Astrocyte (in vitro differentiated cells and primary cell): Measurements from ENCODE around the gene HDC.

ENCODE experiments used
- CTCF ChIP-seq: IDR thresholded peaks from 2 replicates; pipeline ENCODE4 v1.5.1; 2011; ENCODE audit warnings: low read depth, mild to moderate bottlenecking, inconsistent platforms, low read length, moderate library complexity; ENCODE audit not compliant: insufficient read depth
- EZH2 ChIP-seq: IDR thresholded peaks from 2 replicates; pipeline ENCODE4 v1.6.1; 2012; ENCODE audit warnings: mild to moderate bottlenecking, low read length, inconsistent platforms; ENCODE audit not compliant: insufficient read depth

DNA sequence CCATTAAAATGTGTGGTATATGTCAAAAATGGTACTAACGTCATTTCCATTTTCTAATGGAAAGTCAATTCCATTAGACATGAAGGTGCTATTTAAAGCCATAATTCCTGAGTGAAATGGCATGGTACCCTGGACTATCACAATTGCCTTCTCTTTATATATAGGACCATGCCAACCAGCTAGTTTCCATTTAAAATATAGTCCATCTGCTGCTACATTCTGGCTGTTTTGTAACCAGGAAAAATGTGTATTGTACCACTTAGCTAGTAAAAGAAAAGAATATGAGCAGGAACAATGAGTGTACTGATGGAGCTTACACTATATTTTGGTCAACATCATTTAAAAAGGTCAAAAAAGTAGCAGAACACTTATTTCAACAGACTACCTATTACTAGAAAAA, 30.4 kb upstream of the HDC start:
- no peak for TF ChIP-seq CTCF
- no peak for TF ChIP-seq EZH2
